H54 (cell line): ENCODE results near the gene ADAMTS2.

ENCODE experiments used
- DNase-seq: peaks from one replicate; pipeline ENCODE4 v3.0.0; 2011; ENCODE audit warnings: low spot score, mixed read lengths; ENCODE audit not compliant: insufficient read length
- FAIRE-seq: peaks from 3 replicates; lab custom pipeline; 2011; peaks lifted over from hg19 to GRCh38; lab: Jason Lieb, UNC
- POLR2A ChIP-seq: IDR thresholded peaks from 2 replicates; pipeline ENCODE4 v1.6.1; 2011; ENCODE audit warnings: low read depth, mild to moderate bottlenecking, low read length

The ADAMTS2 gene

GRCh38 chr5:179255527-179256327, 89.5 kb downstream of the ADAMTS2 start:
- no peak for TF ChIP-seq POLR2A
- no peak for DNase-seq
- no peak for FAIRE-seq

- DNase-seq: no peak
- FAIRE-seq: no peak
- TF ChIP-seq POLR2A: no peak
Observed at GRCh38 chr5:179254638-179255271, 90.5 kb downstream of the ADAMTS2 start.

GRCh38 chr5:179253730-179254129, 91.5 kb downstream of the ADAMTS2 start:
- no peak for TF ChIP-seq POLR2A
- FAIRE-seq (no peak), DNase-seq (no peak)

GRCh38 chr5:179251276-179251969, 93.8 kb downstream of the ADAMTS2 start:
- no peak for TF ChIP-seq POLR2A
- FAIRE-seq (no peak), DNase-seq (no peak)

GRCh38 chr5:179250561-179251225, 94.6 kb downstream of the ADAMTS2 start:
- FAIRE-seq (no peak), DNase-seq (no peak)
- TF ChIP-seq POLR2A: no peak

- no peak for FAIRE-seq
- no peak for DNase-seq
- TF ChIP-seq POLR2A: no peak
Observed at GRCh38 chr5:179246227-179246626, 99.0 kb downstream of the ADAMTS2 start.

GRCh38 chr5:179245031-179245430, 100.2 kb downstream of the ADAMTS2 start:
- no peak for TF ChIP-seq POLR2A
- FAIRE-seq: no peak

GRCh38 chr5:179244044-179244443, 101.2 kb downstream of the ADAMTS2 start:
- FAIRE-seq: no peak
- TF ChIP-seq POLR2A: no peak
- DNase-seq: no peak

More at GRCh38 chr5:179245031-179245430, 100.2 kb downstream of the ADAMTS2 start:
- DNase-seq: no peak

GRCh38 chr5:179243333-179243732, 101.9 kb downstream of the ADAMTS2 start:
- TF ChIP-seq POLR2A: no peak
- FAIRE-seq: no peak
- no peak for DNase-seq

- FAIRE-seq: no peak
- no peak for TF ChIP-seq POLR2A
- DNase-seq: no peak
Observed at GRCh38 chr5:179242676-179243075, 102.6 kb downstream of the ADAMTS2 start.

- FAIRE-seq (no peak), DNase-seq (no peak)
- TF ChIP-seq POLR2A: no peak
Observed at GRCh38 chr5:179241764-179242370, 103.4 kb downstream of the ADAMTS2 start.

GRCh38 chr5:179241175-179241574, 104.1 kb downstream of the ADAMTS2 start:
- no peak for TF ChIP-seq POLR2A
- FAIRE-seq: no peak
- DNase-seq: no peak

GRCh38 chr5:179240561-179240960, 104.7 kb downstream of the ADAMTS2 start:
- DNase-seq (no peak), FAIRE-seq (no peak)
- TF ChIP-seq POLR2A: no peak
